Measurements from ENCODE around the gene ARPC1B.
A peak's percentile ranks its signal among the peaks of the same experiment; 100 is the strongest.
"Not testable (repeated sequence)": the region's sequence is repeated elsewhere in the genome, so short reads cannot be mapped to it uniquely, and the experiment has no call there.

The ARPC1B gene

GRCh38 chr7:99409806-99410205, 35.3 kb downstream of the ARPC1B start:
- DNase-seq (ENCODE audit: low spot score), result no peak

GRCh38 chr7:99410635-99411034, 36.1 kb downstream of the ARPC1B start:
- no peak for DNase-seq (ENCODE audit: low spot score)

- not testable (repeated sequence) for DNase-seq (ENCODE audit: low spot score)
These were observed 41.1 kb downstream of the ARPC1B start for GRCh38 chr7:99415513-99416127.

GRCh38 chr7:99418260-99418659, 43.7 kb downstream of the ARPC1B start:
- no peak for DNase-seq (ENCODE audit: low spot score)

- no peak for DNase-seq (ENCODE audit: low spot score)
These were observed 44.9 kb downstream of the ARPC1B start for GRCh38 chr7:99419323-99420021.

- DNase-seq (ENCODE audit: low spot score), result no peak
These were observed 45.7 kb downstream of the ARPC1B start for GRCh38 chr7:99420213-99420612.

- DNase-seq (ENCODE audit: low spot score), result no peak
These were observed 46.5 kb downstream of the ARPC1B start for GRCh38 chr7:99420986-99421385.

- no peak for DNase-seq (ENCODE audit: low spot score)
These were observed 47.7 kb downstream of the ARPC1B start for GRCh38 chr7:99422186-99422585.

- DNase-seq (ENCODE audit: low spot score), result no peak
These were observed 48.1 kb downstream of the ARPC1B start for GRCh38 chr7:99422625-99423024.

GRCh38 chr7:99424932-99425730, 50.6 kb downstream of the ARPC1B start:
- no peak for DNase-seq (ENCODE audit: low spot score)

- DNase-seq (ENCODE audit: low spot score), result no peak
These were observed 54.5 kb downstream of the ARPC1B start for GRCh38 chr7:99428972-99429566.

GRCh38 chr7:99429756-99430155, 55.2 kb downstream of the ARPC1B start:
- no peak for DNase-seq (ENCODE audit: low spot score)

- not testable (repeated sequence) for DNase-seq (ENCODE audit: low spot score)
These were observed 57.4 kb downstream of the ARPC1B start for GRCh38 chr7:99431756-99432540.

GRCh38 chr7:99433158-99433557, 58.6 kb downstream of the ARPC1B start:
- DNase-seq (ENCODE audit: low spot score), result no peak

GRCh38 chr7:99437946-99438572, 63.5 kb downstream of the ARPC1B start:
- DNase-seq (ENCODE audit: low spot score), result no peak

- DNase-seq (ENCODE audit: low spot score), result peak; percentile 99
These were observed 64.3 kb downstream of the ARPC1B start, which contains the start of the genes CPSF4 and PTCD1 for GRCh38 chr7:99438573-99439480. Gene CPSF4 (plus strand): TSS chr7:99438943. CDS start chr7:99439083, 140 bp downstream. Gene PTCD1 (minus strand): TSS chr7:99438798. CDS start chr7:99435242, 3,556 bp downstream.

- DNase-seq (ENCODE audit: low spot score), result no peak
These were observed 65.7 kb downstream of the ARPC1B start for GRCh38 chr7:99440195-99440594.

Measured in HuH-7.5 (cell line).